Natural killer cell (primary cell): ENCODE measurements around the gene CA10. TPM values are rescaled to one million over a fixed set of nuclear protein-coding genes. Genes with fewer than 3 reads are reported as not detected.

Experiments used
- ATAC-seq, 3 donors: fragments of 150-1000 bp in 2 of 3; fragments of 200-7000 bp in 1 of 3; cut with Tn5 transposase; 1 replicate in 1 of 3; 2 replicates in 2 of 3; pipeline ENCODE4 v1.10.0; 2021; ENCODE audit warnings: mild to moderate bottlenecking in 2 of 3, moderate library complexity in 2 of 3
- DNase-seq, 2 donors: peaks; one replicate each; pipeline versions ENCODE4 v3.0.0 to v3.0.0-alpha.2; 2013 to 2021; ENCODE audit warnings: mixed read lengths in 1 of 2
- H3K27ac ChIP-seq: one replicate; pipeline ENCODE4 v1.5.1; 2013; ENCODE audit warnings: mild to moderate bottlenecking, low read length
- H3K27me3 ChIP-seq: one replicate; pipeline ENCODE4 v1.6.1; 2013; ENCODE audit warnings: low read length; ENCODE audit not compliant: control insufficient read depth, insufficient read depth
- H3K36me3 ChIP-seq: one replicate; pipeline ENCODE4 v1.6.1; 2013; ENCODE audit warnings: low read length; ENCODE audit not compliant: control insufficient read depth, insufficient read depth
- H3K4me1 ChIP-seq: one replicate; pipeline ENCODE4 v1.6.1; 2013; ENCODE audit warnings: low read length; ENCODE audit not compliant: control insufficient read depth, insufficient read depth
- H3K4me3 ChIP-seq: one replicate; pipeline ENCODE4 v1.5.1; 2013; ENCODE audit warnings: low read length
- H3K9me3 ChIP-seq: one replicate; pipeline ENCODE4 v1.6.1; 2013; ENCODE audit warnings: low read length; ENCODE audit not compliant: control insufficient read depth, insufficient read depth
- H3K27ac Mint-ChIP-seq, 2 donors: one replicate each; pipeline ENCODE4 v1.8.0; 2022; ENCODE audit warnings: mild to moderate bottlenecking in 2 of 2, mixed read lengths in 2 of 2, moderate library complexity in 1 of 2
- H3K27me3 Mint-ChIP-seq, 2 donors: one replicate each; pipeline ENCODE4 v1.8.0; 2022; ENCODE audit warnings: low read depth in 2 of 2, mixed read lengths in 2 of 2
- H3K36me3 Mint-ChIP-seq: one replicate; pipeline ENCODE4 v1.8.0; 2022; ENCODE audit warnings: mixed read lengths
- H3K4me1 Mint-ChIP-seq, 2 donors: one replicate each; pipeline ENCODE4 v1.8.0; 2022; ENCODE audit warnings: mixed read lengths in 2 of 2
- H3K4me3 Mint-ChIP-seq: one replicate; pipeline ENCODE4 v1.8.0; 2022; ENCODE audit warnings: mild to moderate bottlenecking, moderate library complexity, mixed read lengths
- H3K9me3 Mint-ChIP-seq, 2 donors: one replicate each; pipeline ENCODE4 v1.8.0; 2022; ENCODE audit warnings: mixed read lengths in 2 of 2
- WGBS: methylation state at CpG from one replicate; pipeline ENCODE4 v1.1.7; 2013; ENCODE audit warnings: missing lambda C conversion rate; ENCODE audit not compliant: insufficient coverage; 5-methylcytosine and 5-hydroxymethylcytosine counted together
- intact Hi-C: fragments of 100-400 bp; cut with micrococcal nuclease; formaldehyde crosslinking; loops from one replicate; pipeline ENCODE4 v1.14.2; 2022
- total RNA-seq, 4 donors: library from RNA; stranded (reverse); fragments of 120-200 nt in 1 of 4; gene quantifications; one replicate each; pipeline versions ENCODE4 v1.2.3 to v1.2.4, GENCODE V29; 2013 to 2022
- TF ChIP-seq, protein P1 (sequence below): fragments of 200-600 bp; IDR thresholded peaks from one replicate; pipeline ENCODE4 v1.8.0; 2022; ENCODE audit warnings: antibody characterized with exemption

Gene CA10
- total RNA-seq, 3 donors from 2014 or later (not counting 1 experiment from before 2014, with no cell fraction given), result not detected

- DNase-seq, result no peak
- Histone ChIP-seq H3K36me3 (no peaks in the 10 kb centered on the region), H3K4me1 (no peaks in the 10 kb centered on the region), H3K9me3 (no peaks in the 10 kb centered on the region), H3K27ac (no peak overlapping the region), H3K4me3 (no peak overlapping the region), H3K27me3 (no peaks in the 10 kb centered on the region)
- intact Hi-C loops, result no loop called here
- no peak overlapping the region for H3K4me3 Mint-ChIP-seq
- no peaks in the 10 kb centered on the region for H3K36me3 Mint-ChIP-seq
- no peak overlapping the region for H3K27ac Mint-ChIP-seq
- no peak for ATAC-seq
- no peaks in the 10 kb centered on the region for H3K4me1 Mint-ChIP-seq
- H3K9me3 Mint-ChIP-seq, result peaks cover 2% of the 10 kb centered on the region in 2 donors
- peaks cover 4 to 5% of the 10 kb centered on the region in 2 donors for H3K27me3 Mint-ChIP-seq
- 79% methylated on average over 3 of the region's 3 CpGs for WGBS
- TF ChIP-seq, protein P1, sequence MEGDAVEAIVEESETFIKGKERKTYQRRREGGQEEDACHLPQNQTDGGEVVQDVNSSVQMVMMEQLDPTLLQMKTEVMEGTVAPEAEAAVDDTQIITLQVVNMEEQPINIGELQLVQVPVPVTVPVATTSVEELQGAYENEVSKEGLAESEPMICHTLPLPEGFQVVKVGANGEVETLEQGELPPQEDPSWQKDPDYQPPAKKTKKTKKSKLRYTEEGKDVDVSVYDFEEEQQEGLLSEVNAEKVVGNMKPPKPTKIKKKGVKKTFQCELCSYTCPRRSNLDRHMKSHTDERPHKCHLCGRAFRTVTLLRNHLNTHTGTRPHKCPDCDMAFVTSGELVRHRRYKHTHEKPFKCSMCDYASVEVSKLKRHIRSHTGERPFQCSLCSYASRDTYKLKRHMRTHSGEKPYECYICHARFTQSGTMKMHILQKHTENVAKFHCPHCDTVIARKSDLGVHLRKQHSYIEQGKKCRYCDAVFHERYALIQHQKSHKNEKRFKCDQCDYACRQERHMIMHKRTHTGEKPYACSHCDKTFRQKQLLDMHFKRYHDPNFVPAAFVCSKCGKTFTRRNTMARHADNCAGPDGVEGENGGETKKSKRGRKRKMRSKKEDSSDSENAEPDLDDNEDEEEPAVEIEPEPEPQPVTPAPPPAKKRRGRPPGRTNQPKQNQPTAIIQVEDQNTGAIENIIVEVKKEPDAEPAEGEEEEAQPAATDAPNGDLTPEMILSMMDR, result no peak
These were observed 317.8 kb downstream of the CA10 start for GRCh38 chr17:51840688-51841087.

- no peaks in the 10 kb centered on the region for H3K36me3 ChIP-seq
- peaks cover 0 to 6% of the 10 kb centered on the region in 2 donors for H3K27me3 Mint-ChIP-seq
- H3K27me3 ChIP-seq, result no peaks in the 10 kb centered on the region
- no peaks in the 10 kb centered on the region for H3K4me1 Mint-ChIP-seq
- TF ChIP-seq, protein P1, result no peak
- peaks cover 2 to 3% of the 10 kb centered on the region in 2 donors for H3K9me3 Mint-ChIP-seq
- H3K27ac ChIP-seq, result no peak overlapping the region
- no peak overlapping the region for H3K27ac Mint-ChIP-seq
- 90% methylated on average over 3 of the region's 3 CpGs for WGBS
- no peak for DNase-seq
- H3K4me3 ChIP-seq, result no peak overlapping the region
- no peak for ATAC-seq
- H3K4me3 Mint-ChIP-seq, result no peak overlapping the region
- intact Hi-C loops, result loop anchor here (10.0 kb wide), 1 partner anchor 59 kb away; no protein-coding TSS in a partner anchor
- no peaks in the 10 kb centered on the region for H3K9me3 ChIP-seq
- H3K36me3 Mint-ChIP-seq, result no peaks in the 10 kb centered on the region
- no peaks in the 10 kb centered on the region for H3K4me1 ChIP-seq
These were observed 324.9 kb downstream of the CA10 start for GRCh38 chr17:51833620-51834019.

GRCh38 chr17:51833045-51833444, 325.5 kb downstream of the CA10 start:
- Mint-ChIP-seq H3K36me3 (no peaks in the 10 kb centered on the region), H3K4me1 (no peaks in the 10 kb centered on the region), H3K4me3 (no peak overlapping the region), H3K27ac (no peak overlapping the region), H3K9me3 (peaks cover 2 to 3% of the 10 kb centered on the region in 2 donors), H3K27me3 (peaks cover 0 to 6% of the 10 kb centered on the region in 2 donors)
- Histone ChIP-seq H3K27me3 (no peaks in the 10 kb centered on the region), H3K9me3 (no peaks in the 10 kb centered on the region), H3K4me3 (no peak overlapping the region), H3K36me3 (no peaks in the 10 kb centered on the region), H3K27ac (no peak overlapping the region), H3K4me1 (no peaks in the 10 kb centered on the region)
- WGBS, result 60% methylated on average over 2 of the region's 2 CpGs
- ATAC-seq (no peak), DNase-seq (no peak)
- TF ChIP-seq, protein P1, result no peak
- intact Hi-C loops, result loop anchor here (10.0 kb wide), 1 partner anchor 58 kb away; no protein-coding TSS in a partner anchor

GRCh38 chr17:51830886-51831285, 327.6 kb downstream of the CA10 start:
- DNase-seq (no peak), ATAC-seq (no peak)
- Histone ChIP-seq H3K4me3 (no peak overlapping the region), H3K27ac (no peak overlapping the region), H3K9me3 (no peaks in the 10 kb centered on the region), H3K36me3 (no peaks in the 10 kb centered on the region), H3K27me3 (no peaks in the 10 kb centered on the region), H3K4me1 (no peaks in the 10 kb centered on the region)
- Mint-ChIP-seq H3K27ac (no peak overlapping the region), H3K4me1 (no peaks in the 10 kb centered on the region), H3K36me3 (no peaks in the 10 kb centered on the region), H3K9me3 (peaks cover 2 to 3% of the 10 kb centered on the region in 2 donors), H3K4me3 (no peak overlapping the region), H3K27me3 (peaks cover 0 to 5% of the 10 kb centered on the region in 2 donors)
- TF ChIP-seq, protein P1, result no peak
- 69% methylated on average over 3 of the region's 3 CpGs for WGBS
- intact Hi-C loops, result loop anchor here (10.0 kb wide), 1 partner anchor 56 kb away; no protein-coding TSS in a partner anchor
